Measurements from ENCODE around the gene DMD. TPM values are rescaled to one million over a fixed set of nuclear protein-coding genes. Genes with fewer than 3 reads are reported as not detected.

DMD gene
- total RNA-seq, 1 donor from 2014 or later: 9.7 TPM

DNA sequence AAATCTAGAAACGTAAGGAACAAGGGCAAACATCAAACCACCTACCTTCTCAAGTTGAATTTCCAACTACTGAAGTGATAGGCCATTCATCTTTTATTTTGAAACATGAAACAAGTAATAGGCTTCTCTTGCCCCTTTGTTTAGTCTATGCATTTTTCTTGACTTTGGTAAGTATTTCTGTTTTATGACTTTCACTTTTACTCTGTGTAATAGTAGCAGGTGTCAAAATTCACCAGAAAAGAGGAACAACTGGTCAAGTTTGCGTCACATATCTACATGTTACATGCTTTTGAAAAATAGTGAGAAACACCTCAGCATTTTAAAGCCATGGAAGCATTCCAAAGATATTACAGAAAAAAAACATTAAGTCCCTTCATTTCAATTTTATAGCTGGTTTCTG, 1982.4 kb downstream of the DMD start:
- H3K27me3 Mint-ChIP-seq (ENCODE audit: low read depth): no peaks in the 10 kb centered on the region
- no peak overlapping the region for H3K27ac Mint-ChIP-seq (ENCODE audit: unreplicated experiment)
- H3K4me1 Mint-ChIP-seq: peaks cover 10% of the 10 kb centered on the region
- no peak overlapping the region for H3K4me3 Mint-ChIP-seq
- H3K9me3 Mint-ChIP-seq: peaks cover 6% of the 10 kb centered on the region
- no peak for TF ChIP-seq CTCF (conservative IDR thresholded peaks at IDR 0.05)
- H3K36me3 Mint-ChIP-seq (ENCODE audit: low read depth): peaks cover 5% of the 10 kb centered on the region
- no peak for DNase-seq (ENCODE audit: low read depth, low spot score)

DNA sequence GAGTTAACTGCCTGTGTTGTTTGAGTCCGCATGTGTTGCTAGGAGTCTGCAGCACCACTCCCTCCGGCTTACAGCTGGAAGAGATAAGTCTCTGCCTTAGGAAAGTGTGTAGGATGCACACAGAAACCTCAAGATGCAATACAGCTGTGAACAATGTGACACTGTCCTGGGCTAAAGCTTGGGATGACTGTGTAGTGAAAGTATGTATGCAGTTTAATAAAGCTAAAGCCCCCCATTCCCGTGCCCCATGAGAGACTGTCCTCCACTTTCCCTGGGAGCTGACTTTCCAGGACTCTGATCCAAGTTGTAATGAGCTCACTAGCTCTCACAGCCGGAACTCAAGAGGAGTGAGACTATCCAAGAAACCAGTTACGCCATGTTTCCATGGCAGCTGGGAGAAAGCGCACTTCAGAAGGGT, 1982.9 kb downstream of the DMD start:
- no peak for DNase-seq (ENCODE audit: low read depth, low spot score)
- Mint-ChIP-seq H3K27me3 (ENCODE audit: low read depth) (no peaks in the 10 kb centered on the region), H3K4me1 (peaks cover 6% of the 10 kb centered on the region), H3K27ac (ENCODE audit: unreplicated experiment) (no peak overlapping the region), H3K36me3 (ENCODE audit: low read depth) (peaks cover 5% of the 10 kb centered on the region), H3K9me3 (peaks cover 6% of the 10 kb centered on the region), H3K4me3 (no peak overlapping the region)
- TF ChIP-seq CTCF (conservative IDR thresholded peaks at IDR 0.05): no peak

GRCh38 chrX:31227250-31227649, 1984.1 kb downstream of the DMD start:
- Mint-ChIP-seq H3K27ac (ENCODE audit: unreplicated experiment) (no peak overlapping the region), H3K27me3 (ENCODE audit: low read depth) (no peaks in the 10 kb centered on the region), H3K4me1 (peaks cover 9% of the 10 kb centered on the region), H3K4me3 (no peak overlapping the region), H3K9me3 (peaks cover 6% of the 10 kb centered on the region), H3K36me3 (ENCODE audit: low read depth) (peaks cover 5% of the 10 kb centered on the region)
- TF ChIP-seq CTCF (conservative IDR thresholded peaks at IDR 0.05): no peak
- DNase-seq (ENCODE audit: low read depth, low spot score): no peak

DNA sequence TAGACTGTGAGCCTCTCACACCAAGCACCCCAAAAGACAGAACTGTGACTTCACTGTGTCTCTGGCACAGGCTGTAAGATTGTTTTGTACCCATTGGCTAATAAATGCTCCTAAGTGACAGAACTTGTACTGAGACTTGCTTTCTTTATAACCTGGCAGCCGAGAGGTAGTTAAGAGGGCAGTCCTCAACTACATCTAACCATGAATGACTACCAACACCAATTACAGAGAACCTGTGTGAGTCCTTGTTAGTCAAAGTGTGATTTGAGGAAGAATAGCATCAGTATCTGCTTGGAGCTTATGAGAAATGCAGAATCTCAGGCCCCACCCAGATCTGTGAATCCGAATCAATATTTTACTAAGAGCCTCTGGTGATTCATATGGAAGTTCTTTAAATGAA, 1985.5 kb downstream of the DMD start:
- no peaks in the 10 kb centered on the region for H3K27me3 Mint-ChIP-seq (ENCODE audit: low read depth)
- peaks cover 9% of the 10 kb centered on the region for H3K4me1 Mint-ChIP-seq
- TF ChIP-seq CTCF (conservative IDR thresholded peaks at IDR 0.05): no peak
- peaks cover 5% of the 10 kb centered on the region for H3K36me3 Mint-ChIP-seq (ENCODE audit: low read depth)
- no peak for DNase-seq (ENCODE audit: low read depth, low spot score)
- no peak overlapping the region for H3K4me3 Mint-ChIP-seq
- H3K9me3 Mint-ChIP-seq: peaks cover 6% of the 10 kb centered on the region
- no peak overlapping the region for H3K27ac Mint-ChIP-seq (ENCODE audit: unreplicated experiment)

GRCh38 chrX:31224381-31225012, 1986.9 kb downstream of the DMD start:
- H3K27ac Mint-ChIP-seq (ENCODE audit: unreplicated experiment): no peak overlapping the region
- DNase-seq (ENCODE audit: low read depth, low spot score): no peak
- H3K27me3 Mint-ChIP-seq (ENCODE audit: low read depth): no peaks in the 10 kb centered on the region
- peaks cover 6% of the 10 kb centered on the region for H3K9me3 Mint-ChIP-seq
- TF ChIP-seq CTCF (conservative IDR thresholded peaks at IDR 0.05): no peak
- H3K4me1 Mint-ChIP-seq: peaks cover 9% of the 10 kb centered on the region
- H3K36me3 Mint-ChIP-seq (ENCODE audit: low read depth): peaks cover 5% of the 10 kb centered on the region
- H3K4me3 Mint-ChIP-seq: no peak overlapping the region
